ENCODE measurements around the gene RNF213. TPM values are rescaled to one million over a fixed set of nuclear protein-coding genes. Genes with fewer than 3 reads are reported as not detected.

Gene RNF213
- total RNA-seq: 103 and 117 TPM in 2 replicates

DNA sequence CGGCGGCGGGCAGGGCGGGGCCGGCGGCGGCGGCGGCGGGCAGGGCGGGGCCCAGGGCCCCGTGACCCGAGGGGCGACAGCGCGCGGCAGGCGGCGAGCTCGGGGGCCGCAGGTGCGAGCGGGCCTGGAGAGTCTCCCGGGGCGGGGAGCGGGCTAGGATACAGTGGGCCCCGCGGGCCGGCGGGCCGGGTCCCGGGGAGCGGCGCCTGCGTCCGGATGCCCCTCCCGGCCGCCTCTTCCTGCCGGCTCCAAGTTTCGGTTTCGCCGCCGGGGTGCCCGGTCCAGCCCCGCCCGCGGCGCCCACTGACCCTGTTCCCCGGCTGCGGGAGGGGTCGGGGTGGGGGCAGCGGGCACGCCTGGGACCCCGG, at the start of gene RNF213:
TSS of gene RNF213 (plus strand) at position 62 of the 368 bp plus-strand sequence. CDS start 2,830 bp downstream, outside the sequence.

GRCh38 chr17:80220054-80220735, 40.5 kb upstream of the RNF213 start, which contains the start of the genes SGSH and SLC26A11:
SGSH (minus strand) TSS chr17:80220333; CDS start chr17:80220313, 20 bp downstream.
SLC26A11 (plus strand) TSS chr17:80220427; CDS start chr17:80221561, 1,134 bp downstream.

DNA sequence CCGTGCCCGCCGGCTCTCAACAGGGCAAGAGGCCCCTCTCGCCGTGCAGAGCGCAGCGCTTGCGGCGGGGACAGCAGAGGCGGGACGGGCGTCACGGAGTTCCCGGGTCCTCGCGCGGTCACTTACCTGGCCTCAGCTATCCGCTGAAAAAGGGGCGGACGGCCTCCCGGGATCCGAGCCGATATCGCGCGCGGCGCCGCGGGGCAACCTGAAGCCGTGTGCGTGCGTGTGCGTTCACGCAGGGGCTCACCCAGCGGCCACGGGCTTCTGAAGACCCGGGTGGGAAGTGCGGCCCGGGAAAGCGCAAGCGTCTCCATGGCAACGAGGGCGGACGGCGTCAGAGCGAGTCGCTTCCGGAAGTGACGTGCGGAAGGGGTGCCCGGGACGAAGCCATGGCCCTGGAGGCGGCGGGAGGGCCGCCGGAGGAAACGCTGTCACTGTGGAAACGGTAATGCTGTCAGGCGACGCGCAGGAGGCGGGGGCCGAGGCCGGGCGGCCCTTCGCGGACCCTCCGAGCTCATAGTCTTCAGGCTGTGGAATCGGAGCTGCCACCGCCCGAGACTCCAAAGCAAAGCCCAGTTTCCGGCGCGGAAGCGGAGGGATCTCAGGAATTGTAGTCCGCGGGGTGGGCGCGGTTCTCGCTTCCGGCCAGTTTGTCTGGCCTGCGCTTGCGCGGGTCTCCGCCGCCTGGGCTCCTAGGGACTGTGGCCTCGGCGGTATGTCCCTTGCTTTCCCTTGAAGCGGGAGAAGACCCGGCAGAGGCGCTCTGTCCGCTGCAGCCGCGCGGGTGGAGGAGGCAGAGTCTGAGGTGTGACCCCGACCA, 154.4 kb downstream of the RNF213 start, which contains the start of gene ENDOV:
TSS of gene ENDOV (plus strand) at position 365 of the 823 bp plus-strand sequence. CDS start at position 393, 28 bp downstream.

Small RNAs within 50 kb of the gene (small RNA-seq; reads per million reads assigned to genes)
- not detected for gene MIR4730

Other genes starting within 250 kb of the RNF213 start
- 81.5 and 104 TPM in 2 replicates for gene TBC1D16, start 225.0 kb upstream of the RNF213 start, total RNA-seq
- 2.7 and 4.0 TPM in 2 replicates for gene CCDC40, start 224.2 kb upstream of the RNF213 start, total RNA-seq
- gene GAA, start 159.3 kb upstream of the RNF213 start, total RNA-seq: 20.7 and 25.7 TPM in 2 replicates
- gene EIF4A3, start 113.7 kb upstream of the RNF213 start, total RNA-seq: 83.7 and 84.9 TPM in 2 replicates
- under 0.01 TPM in 2 replicates for gene CARD14, start 90.8 kb upstream of the RNF213 start, total RNA-seq
- 14.1 and 15.4 TPM in 2 replicates for gene SGSH, start 40.5 kb upstream of the RNF213 start, total RNA-seq
- 9.2 TPM in 2 replicates for gene SLC26A11, start 40.4 kb upstream of the RNF213 start, total RNA-seq
- gene ENDOV, start 154.3 kb downstream of the RNF213 start, total RNA-seq: 16.2 and 19.1 TPM in 2 replicates
- 0.73 and 2.7 TPM in 2 replicates for gene NPTX1, start 215.8 kb downstream of the RNF213 start, total RNA-seq